Measurements from ENCODE around the gene USP32.
A peak's percentile ranks its signal among the peaks of the same experiment; 100 is the strongest.

USP32 gene

GRCh38 chr17:60147553-60148223 is 244.2 kb downstream of the USP32 start:
- DNase-seq: no peak

- no peak for DNase-seq
Observed at GRCh38 chr17:60146206-60146605, 245.7 kb downstream of the USP32 start.

GRCh38 chr17:60145006-60145935 is 246.7 kb downstream of the USP32 start:
- DNase-seq: no peak

DNA sequence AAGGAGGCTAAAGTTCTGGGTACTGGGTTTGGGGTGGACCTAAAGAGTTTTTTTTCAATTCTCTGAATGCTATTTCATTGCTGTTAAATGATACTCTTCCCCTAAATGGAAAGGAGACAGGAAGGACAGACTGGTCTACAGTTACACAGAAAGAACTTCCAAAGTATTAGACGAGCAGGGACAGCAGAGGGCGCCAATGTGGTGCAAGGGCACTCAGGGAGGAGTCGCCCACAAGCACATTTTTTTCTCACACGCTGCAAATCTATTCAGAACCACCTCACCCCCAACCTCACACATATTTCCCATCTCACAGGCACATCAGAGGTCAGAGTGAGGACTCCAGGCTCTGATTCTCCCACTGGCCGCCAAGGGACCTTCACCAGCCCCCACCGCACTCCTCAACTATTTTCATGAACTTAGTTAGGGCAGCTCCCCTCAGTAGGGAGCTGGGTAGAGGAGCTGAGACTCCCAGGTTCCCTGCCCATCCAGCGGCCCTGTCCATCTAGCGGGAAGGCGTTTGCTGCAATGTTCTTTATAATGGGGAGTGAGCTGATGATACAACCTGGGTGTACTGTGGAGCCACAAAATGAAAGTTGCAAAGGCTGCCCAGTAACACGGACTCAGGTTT is 248.9 kb downstream of the USP32 start:
- peak; percentile 68 for DNase-seq

- DNase-seq: no peak
Observed at GRCh38 chr17:60141111-60142018, 250.6 kb downstream of the USP32 start.

GRCh38 chr17:60139438-60140285 is 252.3 kb downstream of the USP32 start:
- DNase-seq: peak; percentile 53

DNA sequence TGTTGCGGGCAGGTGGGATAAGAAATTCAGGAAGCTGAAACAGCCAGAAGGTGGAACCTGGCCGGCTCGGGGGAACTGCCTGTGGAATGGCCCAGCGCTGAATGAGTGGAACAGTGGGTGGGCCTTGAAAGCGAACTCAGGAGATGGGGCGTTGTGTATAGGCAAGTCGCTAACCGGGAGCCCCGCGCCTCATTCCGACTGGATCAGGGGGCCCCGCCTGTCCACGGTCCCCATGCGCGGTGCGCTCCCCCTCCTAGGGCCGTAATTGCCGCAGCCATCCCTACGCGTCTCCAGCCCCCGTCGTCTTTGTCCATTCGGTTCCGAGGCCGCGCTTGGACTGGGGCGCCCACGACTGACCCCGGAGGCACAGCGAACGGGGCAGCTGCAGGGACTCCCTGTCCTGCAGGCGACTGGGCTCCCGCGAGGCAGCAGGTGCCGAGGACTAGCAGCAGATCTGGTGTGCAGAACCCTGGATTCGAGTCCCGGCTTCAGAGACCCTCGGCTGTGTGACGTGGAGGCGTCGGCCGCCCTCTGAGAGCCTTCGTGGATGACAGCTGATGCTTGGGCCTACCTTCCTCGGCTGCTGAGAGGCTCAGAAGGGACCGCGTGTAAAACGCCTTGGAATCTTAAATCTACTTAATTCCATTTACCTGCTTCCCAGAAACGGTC is 253.0 kb downstream of the USP32 start:
- DNase-seq: no peak

- DNase-seq: no peak
Observed at GRCh38 chr17:60137731-60138130, 254.2 kb downstream of the USP32 start.

DNA sequence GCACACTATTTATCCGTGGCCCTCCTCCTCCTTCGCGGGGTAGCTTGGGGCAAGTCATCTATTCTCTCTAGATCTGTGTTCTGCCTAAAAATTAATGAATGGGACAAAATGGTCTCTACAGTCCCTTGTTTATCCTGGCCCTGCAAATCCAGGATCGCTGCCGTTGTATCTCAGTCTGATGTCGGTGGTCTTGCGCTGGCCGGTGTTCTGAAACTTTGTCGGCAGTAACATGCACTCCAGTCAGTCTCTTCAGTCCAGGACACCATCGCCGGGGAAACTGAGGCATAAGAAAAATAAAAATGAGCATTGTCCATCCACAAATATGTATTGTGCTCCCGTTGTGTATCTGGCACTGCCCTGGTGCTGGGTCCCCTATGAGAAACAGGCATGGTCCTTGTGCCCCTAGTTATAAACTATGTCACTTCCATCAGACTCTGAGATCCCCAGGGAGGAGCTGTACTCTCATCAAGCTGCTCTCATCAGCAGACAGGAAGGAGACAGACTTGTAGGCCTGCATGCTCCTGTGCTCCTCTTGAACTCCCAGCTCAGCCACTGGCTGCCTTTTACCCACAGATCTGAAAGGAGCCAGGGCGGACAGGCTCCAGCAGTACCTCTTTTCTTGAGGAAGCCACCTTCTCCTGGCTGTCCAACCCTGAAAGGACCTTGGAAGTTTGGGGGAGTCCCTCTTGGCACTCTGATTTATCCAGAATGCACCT is 255.8 kb downstream of the USP32 start:
- DNase-seq: no peak

DNA sequence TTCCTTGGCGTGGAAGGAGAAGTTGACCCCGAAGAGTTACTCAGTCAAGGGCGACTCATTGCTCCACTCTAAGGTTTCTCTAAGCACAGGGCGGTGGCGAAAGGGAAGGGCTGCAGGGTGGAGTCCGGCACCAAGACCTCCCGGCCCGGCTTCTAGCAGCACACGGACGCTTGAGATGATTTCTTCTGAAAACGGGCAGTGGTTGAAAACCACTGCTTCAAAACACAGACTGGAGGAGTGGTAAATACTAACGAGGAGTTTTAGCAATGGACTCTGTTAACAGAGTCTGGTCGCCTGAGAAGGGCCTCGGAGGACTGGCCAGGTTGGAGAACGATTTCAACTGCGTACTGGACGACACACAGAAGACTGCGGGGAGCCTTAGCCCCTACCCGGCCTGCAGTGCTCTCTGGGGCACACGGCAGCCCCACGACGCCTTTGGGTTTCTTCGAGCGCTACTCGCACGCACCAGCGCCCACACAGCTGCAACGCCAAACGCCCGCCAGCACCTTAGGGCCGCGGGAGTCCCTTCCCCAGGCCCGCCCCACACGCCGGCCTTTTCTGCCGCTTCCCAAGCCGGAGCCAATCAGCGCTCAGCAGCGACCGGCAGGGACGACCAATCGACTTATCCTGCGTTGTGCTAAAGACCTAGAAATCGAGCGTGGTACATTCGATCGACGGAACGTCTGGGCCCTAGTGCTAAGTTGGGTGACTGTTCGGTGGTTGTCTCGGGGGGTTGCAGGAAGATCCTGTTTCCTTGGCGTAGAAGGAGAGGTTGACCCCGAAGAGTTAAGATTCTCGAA is 256.6 kb downstream of the USP32 start:
- peak; percentile 79 for DNase-seq

DNA sequence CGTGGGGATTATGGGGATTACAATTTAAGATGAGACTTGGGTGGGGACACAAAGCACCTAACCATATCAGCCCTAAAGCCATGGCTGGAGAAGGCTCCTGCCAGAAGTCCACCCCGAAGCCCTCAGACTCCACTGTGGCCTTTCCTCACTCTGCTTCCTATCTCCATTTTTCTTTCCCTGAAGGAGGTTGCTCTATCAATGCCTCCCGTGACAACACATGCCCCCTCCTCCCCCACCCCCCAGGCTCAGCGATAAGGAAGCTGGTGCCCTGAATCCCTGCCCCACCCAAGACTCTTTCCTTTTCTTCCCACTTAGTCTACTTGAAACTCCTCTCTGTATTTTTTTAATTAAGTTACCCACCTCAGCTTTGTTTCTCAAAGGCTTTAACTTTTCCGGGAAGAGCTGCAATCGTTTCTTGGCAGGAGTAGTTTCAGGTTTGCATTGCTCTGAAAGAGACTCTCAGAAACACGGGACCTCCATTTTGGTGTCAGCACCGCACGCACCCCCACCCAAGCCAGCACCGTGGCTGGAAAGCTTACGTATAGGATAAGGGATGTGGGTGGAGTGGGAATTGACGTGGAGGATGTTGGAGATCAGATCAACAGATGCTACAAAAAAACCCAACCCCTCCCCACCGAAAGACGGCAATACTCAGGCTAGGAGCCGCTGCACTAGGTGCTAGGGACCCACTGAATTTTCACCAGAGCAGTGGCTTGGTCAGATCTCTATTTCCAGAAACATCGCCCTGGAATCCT is 257.4 kb downstream of the USP32 start:
- DNase-seq: no peak

GRCh38 chr17:60130466-60130865 is 261.5 kb downstream of the USP32 start:
- DNase-seq: no peak

DNA sequence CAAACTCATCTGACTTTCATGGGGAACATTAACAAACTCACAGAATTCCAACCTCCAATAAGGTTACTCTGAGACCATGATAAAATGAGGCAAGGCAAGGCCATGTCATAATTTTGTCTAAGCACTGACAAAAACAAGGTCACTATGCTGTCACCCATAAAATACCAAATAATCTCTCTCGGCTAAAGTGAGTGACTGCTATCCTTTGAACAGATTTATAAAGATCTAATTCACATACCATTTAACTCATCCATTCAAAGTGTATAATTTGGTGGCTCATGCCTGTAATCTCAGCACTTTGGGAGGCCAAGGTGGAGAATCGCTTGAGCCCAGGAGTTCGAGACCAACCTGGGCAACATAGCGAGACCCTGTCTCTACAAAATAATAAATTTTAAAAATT is 262.8 kb downstream of the USP32 start:
- DNase-seq: no peak
